Body of pancreas (tissue), 4 donors: ENCODE results near the gene SMIM3.

Experiments used
- POLR2A ChIP-seq, 3 donors: fragments of 450-650 bp; IDR thresholded peaks; one replicate each; pipeline ENCODE4 v1.6.1; 2016; ENCODE audit warnings: antibody characterized with exemption in 3 of 3, mild to moderate bottlenecking in 2 of 3
- TF ChIP-seq, protein P1 (sequence below), 7 experiments: fragments of 450-650 bp in 4 of 7; fragments of 200-600 bp in 3 of 7; sonication (generic) in 3 of 7; IDR thresholded peaks; one replicate each; pipeline ENCODE4 v1.5.1; 2016 to 2019; ENCODE audit warnings: antibody characterized with exemption in 7 of 7

DNA sequence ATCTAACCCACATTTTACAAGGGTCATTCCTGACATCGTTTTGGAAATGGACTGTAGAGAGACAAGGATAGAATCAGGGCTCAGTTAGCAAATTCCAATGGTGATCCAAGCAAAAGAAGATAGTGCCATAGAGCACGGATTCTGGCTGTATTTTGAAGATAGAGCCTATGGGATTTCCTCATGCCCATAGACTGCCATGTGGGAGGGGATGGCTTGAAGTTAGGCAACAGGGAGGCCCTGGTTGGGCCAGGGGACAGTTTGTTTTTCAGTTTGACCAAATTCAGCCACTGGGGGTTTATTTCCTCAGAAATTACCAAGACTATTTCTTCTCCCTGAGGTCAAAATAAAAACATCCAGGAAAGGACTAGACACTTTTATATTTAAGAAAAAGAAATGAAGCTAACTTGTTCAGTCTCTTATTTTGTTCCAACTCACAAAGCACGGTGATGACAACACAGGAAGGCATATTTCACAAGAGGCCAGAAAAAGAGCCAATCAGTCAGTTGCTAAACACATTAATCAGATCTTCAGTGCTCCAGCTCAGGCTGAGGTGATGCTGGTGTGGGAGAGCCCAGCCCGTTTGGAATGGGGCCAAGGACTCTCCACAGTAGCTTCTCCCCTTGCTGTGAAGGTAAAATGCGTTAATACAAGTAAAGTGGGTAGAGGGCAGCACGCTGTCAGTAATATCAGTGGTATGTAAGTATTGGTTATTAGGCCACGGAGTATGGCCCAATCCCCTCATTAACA, 15.4 kb upstream of the SMIM3 start:
- TF ChIP-seq POLR2A (IDR thresholded peaks at IDR 0.05): no peak
- TF ChIP-seq, protein P1, sequence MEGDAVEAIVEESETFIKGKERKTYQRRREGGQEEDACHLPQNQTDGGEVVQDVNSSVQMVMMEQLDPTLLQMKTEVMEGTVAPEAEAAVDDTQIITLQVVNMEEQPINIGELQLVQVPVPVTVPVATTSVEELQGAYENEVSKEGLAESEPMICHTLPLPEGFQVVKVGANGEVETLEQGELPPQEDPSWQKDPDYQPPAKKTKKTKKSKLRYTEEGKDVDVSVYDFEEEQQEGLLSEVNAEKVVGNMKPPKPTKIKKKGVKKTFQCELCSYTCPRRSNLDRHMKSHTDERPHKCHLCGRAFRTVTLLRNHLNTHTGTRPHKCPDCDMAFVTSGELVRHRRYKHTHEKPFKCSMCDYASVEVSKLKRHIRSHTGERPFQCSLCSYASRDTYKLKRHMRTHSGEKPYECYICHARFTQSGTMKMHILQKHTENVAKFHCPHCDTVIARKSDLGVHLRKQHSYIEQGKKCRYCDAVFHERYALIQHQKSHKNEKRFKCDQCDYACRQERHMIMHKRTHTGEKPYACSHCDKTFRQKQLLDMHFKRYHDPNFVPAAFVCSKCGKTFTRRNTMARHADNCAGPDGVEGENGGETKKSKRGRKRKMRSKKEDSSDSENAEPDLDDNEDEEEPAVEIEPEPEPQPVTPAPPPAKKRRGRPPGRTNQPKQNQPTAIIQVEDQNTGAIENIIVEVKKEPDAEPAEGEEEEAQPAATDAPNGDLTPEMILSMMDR (IDR thresholded peaks at IDR 0.05): no peak
